AG04449 (cell line): ENCODE results near the gene U2AF1.
"Not testable (repeated sequence)": the region's sequence is repeated elsewhere in the genome, so short reads cannot be mapped to it uniquely, and the experiment has no call there.

ENCODE experiments used
- CTCF ChIA-PET: fragments of 350-600 bp; formaldehyde crosslinking; extraction: SDS; loops from one replicate; lab custom pipeline; 2021; ENCODE audit warnings: antibody characterized with exemption; lab: Yijun Ruan, JAX
- POLR2A ChIA-PET: fragments of 400-600, 350-600 bp; formaldehyde crosslinking; extraction: SDS; loops from one replicate; lab custom pipeline; 2020; ENCODE audit warnings: antibody characterized with exemption, inconsistent platforms; lab: Yijun Ruan, JAX
- DNase-seq: peaks from one replicate; pipeline ENCODE4 v3.0.0-alpha.2; 2010; ENCODE audit warnings: low read depth, low spot score
- H3K4me3 ChIP-seq: 2 replicates; pipeline ENCODE4 v1.5.1; 2011; ENCODE audit warnings: low read depth, mild to moderate bottlenecking, control low read depth, low read length

U2AF1 gene

GRCh38 chr21:43062955-43063664 lies 44.3 kb downstream of the U2AF1 start:
- H3K4me3 ChIP-seq, DNase-seq, POLR2A ChIA-PET, CTCF ChIA-PET: not testable (repeated sequence)

GRCh38 chr21:43053112-43053511 lies 54.3 kb downstream of the U2AF1 start:
- H3K4me3 ChIP-seq, DNase-seq, POLR2A ChIA-PET, CTCF ChIA-PET: not testable (repeated sequence)

GRCh38 chr21:43045876-43046821 lies 61.2 kb downstream of the U2AF1 start:
- DNase-seq, POLR2A ChIA-PET, H3K4me3 ChIP-seq, CTCF ChIA-PET: not testable (repeated sequence)

- CTCF ChIA-PET, POLR2A ChIA-PET, DNase-seq, H3K4me3 ChIP-seq: not testable (repeated sequence)
Observed at GRCh38 chr21:43045165-43045875, 62.0 kb downstream of the U2AF1 start.

GRCh38 chr21:43044547-43044946 lies 62.8 kb downstream of the U2AF1 start:
- H3K4me3 ChIP-seq, CTCF ChIA-PET, POLR2A ChIA-PET, DNase-seq: not testable (repeated sequence)

- POLR2A ChIA-PET, H3K4me3 ChIP-seq, DNase-seq, CTCF ChIA-PET: not testable (repeated sequence)
Observed at GRCh38 chr21:43043291-43043690, 64.1 kb downstream of the U2AF1 start.
